Measurements from ENCODE around the gene MRM2.

- TF ChIP-seq CTCF (IDR thresholded peaks at IDR 0.05; ENCODE audit: low read length) (no peak), EZH2phosphoT487 (IDR thresholded peaks at IDR 0.05; ENCODE audit: low read length) (no peak)
Measured at GRCh38 chr7:2198206-2198605, 43.8 kb downstream of the MRM2 start.
